HepG2 (cell line): Measurements from ENCODE around the gene PLEKHG2. TPM values are rescaled to one million over a fixed set of nuclear protein-coding genes. Genes with fewer than 3 reads are reported as not detected.
A peak's percentile ranks its signal among the peaks of the same experiment; 100 is the strongest.

Experiments
- AKNA ChIP-seq: sonication (generic); formaldehyde crosslinking; IDR thresholded peaks from 2 replicates; pipeline ENCODE4 v1.4.0; 2020; ENCODE audit warnings: missing genetic modification reagents, borderline replicate concordance
- ATF6 ChIP-seq: sonication (generic); formaldehyde crosslinking; conservative IDR thresholded peaks from 2 replicates; pipeline ENCODE4 v1.4.0; 2020; ENCODE audit warnings: missing genetic modification reagents
- CEBPB ChIP-seq: IDR thresholded peaks from 2 replicates; pipeline ENCODE4 v1.6.1; 2011; ENCODE audit warnings: low read depth, low read length, improper control_type of control experiment, borderline replicate concordance
- CHD2 ChIP-seq: IDR thresholded peaks from 2 replicates; pipeline ENCODE4 v1.6.1; 2011; ENCODE audit warnings: low read depth, low read length, improper control_type of control experiment
- CREBL2 ChIP-seq: sonication (generic); formaldehyde crosslinking; IDR thresholded peaks from 2 replicates; pipeline ENCODE4 v1.8.1; 2023; ENCODE audit warnings: missing genetic modification reagents, mild to moderate bottlenecking, borderline replicate concordance
- ELF4 ChIP-seq: sonication (generic); formaldehyde crosslinking; IDR thresholded peaks from 2 replicates; pipeline ENCODE4 v1.5.0; 2020; ENCODE audit warnings: missing genetic modification reagents, mild to moderate bottlenecking, moderate library complexity, borderline replicate concordance
- HNRNPLL ChIP-seq: fragments of 200-400 bp; formaldehyde crosslinking; IDR thresholded peaks from 2 replicates; pipeline ENCODE4 v1.6.1; 2017; ENCODE audit warnings: mild to moderate bottlenecking, low read depth, low read length; ENCODE audit not compliant: poor library complexity, severe bottlenecking
- NBN ChIP-seq: fragments of 450-650 bp; conservative IDR thresholded peaks from 2 replicates; pipeline ENCODE4 v1.6.1; 2017
- NCOA1 ChIP-seq: sonication (generic); formaldehyde crosslinking; IDR thresholded peaks from 2 replicates; pipeline ENCODE4 v1.9.0; 2021; ENCODE audit warnings: missing genetic modification reagents
- POLR2G ChIP-seq: fragments of 200-400 bp; formaldehyde crosslinking; IDR thresholded peaks from 2 replicates; pipeline ENCODE4 v1.6.1; 2018; ENCODE audit warnings: mild to moderate bottlenecking, low read depth, low read length, moderate library complexity
- RBM22 ChIP-seq: fragments of 200-400 bp; formaldehyde crosslinking; optimal IDR thresholded peaks from 2 replicates; pipeline ENCODE3; 2017; ENCODE audit warnings: mild to moderate bottlenecking, low read length, moderate library complexity
- ZNF280D ChIP-seq: sonication (generic); formaldehyde crosslinking; IDR thresholded peaks from 2 replicates; pipeline ENCODE4 v1.5.1; 2020; ENCODE audit warnings: mild to moderate bottlenecking, missing genetic modification reagents
- ZNF329 ChIP-seq: sonication (generic); formaldehyde crosslinking; IDR thresholded peaks from 2 replicates; pipeline ENCODE4 v1.9.0; 2021; ENCODE audit warnings: low read depth, mild to moderate bottlenecking, missing genetic modification reagents
- ZNF354B ChIP-seq: sonication (generic); formaldehyde crosslinking; IDR thresholded peaks from 2 replicates; pipeline ENCODE4 v1.8.0; 2022; ENCODE audit warnings: mild to moderate bottlenecking, missing genetic modification reagents
- ZNF512 ChIP-seq: sonication (generic); formaldehyde crosslinking; IDR thresholded peaks from 2 replicates; pipeline ENCODE4 v1.4.0; 2020; ENCODE audit warnings: mild to moderate bottlenecking, missing genetic modification reagents
- ZNF577 ChIP-seq: sonication (generic); formaldehyde crosslinking; IDR thresholded peaks from 2 replicates; pipeline ENCODE4 v1.4.0; 2020; ENCODE audit warnings: mild to moderate bottlenecking, low read depth, missing genetic modification reagents, borderline replicate concordance
- ZNF589 ChIP-seq: sonication (generic); formaldehyde crosslinking; conservative IDR thresholded peaks from 2 replicates; pipeline ENCODE4 v1.8.0; 2022; ENCODE audit warnings: mild to moderate bottlenecking, moderate library complexity, missing genetic modification reagents
- polyA plus RNA-seq, 8 experiments: library from polyadenylated mRNA; depleted of rRNA in 3 of 8; stranded (reverse) in 7 of 8; unstranded in 1 of 8; fragments of >200 nt; fragmentation: Illumina TruSeq in 4 of 8; extraction: Trizol in 4 of 8; gene quantifications; 2 replicates each; pipeline versions ENCODE4 v1.2.1 to v1.2.3, GENCODE V29; 2011 to 2016; ENCODE audit warnings: low read depth in 4 of 8, missing spikeins in 1 of 8, mixed read lengths in 1 of 8; ENCODE audit not compliant: insufficient read depth in 1 of 8
- total RNA-seq, 5 experiments: library from RNA; depleted of rRNA; stranded (reverse); fragments of >200 nt; fragmentation: Illumina TruSeq; extraction: Trizol; gene quantifications; 2 replicates each; pipeline ENCODE4 v1.2.3, GENCODE V29; 2016; ENCODE audit warnings: low read depth in 1 of 5

The PLEKHG2 gene
- total and polyA plus RNA-seq, 2 of the 13 experiments (the other 11 are each of a cell fraction or from before 2014, with no cell fraction given) = 3.6 to 6.8 TPM

GRCh38 chr19:39398297-39398864, 14.1 kb upstream of the PLEKHG2 start (continued):
- TF ChIP-seq AKNA (CRISPR knock-in tag) = no peak
- no peak for TF ChIP-seq ZNF512 (CRISPR knock-in tag)
- TF ChIP-seq ZNF589 = no peak
- no peak; the same call in 1 of the 2 replicates for TF ChIP-seq ELF4 (CRISPR knock-in tag)
- TF ChIP-seq ZNF577 = 0 out of 2 replicates have a peak, but pooled peaks have one; percentile 48
- TF ChIP-seq CREBL2 (CRISPR knock-in tag) = no peak
- peak; percentile 85 for TF ChIP-seq CEBPB
- no peak for TF ChIP-seq ATF6 (CRISPR knock-in tag)
- TF ChIP-seq POLR2G = peak; percentile 58
- no peak for TF ChIP-seq NCOA1 (CRISPR knock-in tag)
- TF ChIP-seq CHD2 = no peak
- TF ChIP-seq NBN = no peak
- TF ChIP-seq ZNF354B = no peak
- TF ChIP-seq ZNF329 = no peak
- TF ChIP-seq ZNF280D = no peak
- TF ChIP-seq HNRNPLL = peak; percentile 44
- TF ChIP-seq RBM22 = peak; percentile 33
